ENCODE results near the gene AMOTL1.

Gene AMOTL1

GRCh38 chr11:94821439-94821838 is 53.3 kb downstream of the AMOTL1 start:
- no peaks in the 10 kb centered on the region for H3K27me3 ChIP-seq (ENCODE audit: control insufficient read depth, insufficient read depth, low read length)
- no peaks in the 10 kb centered on the region for H3K36me3 ChIP-seq (ENCODE audit: control insufficient read depth, insufficient read depth, low read length)
- no peak overlapping the region for H3K9ac ChIP-seq (ENCODE audit: low read length)
- no peaks in the 10 kb centered on the region for H3K9me3 ChIP-seq (ENCODE audit: control insufficient read depth, low read length)
- no peaks in the 10 kb centered on the region for H3K4me1 ChIP-seq (ENCODE audit: control insufficient read depth, insufficient read depth, low read length)
- no peak overlapping the region for H3K4me3 ChIP-seq (ENCODE audit: low read length)

GRCh38 chr11:94822080-94822479 is 53.9 kb downstream of the AMOTL1 start:
- Histone ChIP-seq H3K4me1 (ENCODE audit: control insufficient read depth, insufficient read depth, low read length) (no peaks in the 10 kb centered on the region), H3K36me3 (ENCODE audit: control insufficient read depth, insufficient read depth, low read length) (no peaks in the 10 kb centered on the region), H3K9me3 (ENCODE audit: control insufficient read depth, low read length) (no peaks in the 10 kb centered on the region), H3K9ac (ENCODE audit: low read length) (no peak overlapping the region), H3K4me3 (ENCODE audit: low read length) (no peak overlapping the region), H3K27me3 (ENCODE audit: control insufficient read depth, insufficient read depth, low read length) (no peaks in the 10 kb centered on the region)

GRCh38 chr11:94823102-94823732 is 55.1 kb downstream of the AMOTL1 start:
- Histone ChIP-seq H3K4me1 (ENCODE audit: control insufficient read depth, insufficient read depth, low read length) (no peaks in the 10 kb centered on the region), H3K9me3 (ENCODE audit: control insufficient read depth, low read length) (no peaks in the 10 kb centered on the region), H3K9ac (ENCODE audit: low read length) (no peak overlapping the region), H3K36me3 (ENCODE audit: control insufficient read depth, insufficient read depth, low read length) (no peaks in the 10 kb centered on the region), H3K27me3 (ENCODE audit: control insufficient read depth, insufficient read depth, low read length) (no peaks in the 10 kb centered on the region), H3K4me3 (ENCODE audit: low read length) (no peak overlapping the region)

- H3K36me3 ChIP-seq (ENCODE audit: control insufficient read depth, insufficient read depth, low read length), result no peaks in the 10 kb centered on the region
- no peaks in the 10 kb centered on the region for H3K27me3 ChIP-seq (ENCODE audit: control insufficient read depth, insufficient read depth, low read length)
- H3K9me3 ChIP-seq (ENCODE audit: control insufficient read depth, low read length), result no peaks in the 10 kb centered on the region
- no peaks in the 10 kb centered on the region for H3K4me1 ChIP-seq (ENCODE audit: control insufficient read depth, insufficient read depth, low read length)
- no peak overlapping the region for H3K9ac ChIP-seq (ENCODE audit: low read length)
- H3K4me3 ChIP-seq (ENCODE audit: low read length), result no peak overlapping the region
These were observed 56.9 kb downstream of the AMOTL1 start for GRCh38 chr11:94825031-94825430.

GRCh38 chr11:94825481-94825880 is 57.3 kb downstream of the AMOTL1 start:
- no peak overlapping the region for H3K4me3 ChIP-seq (ENCODE audit: low read length)
- no peaks in the 10 kb centered on the region for H3K9me3 ChIP-seq (ENCODE audit: control insufficient read depth, low read length)
- no peaks in the 10 kb centered on the region for H3K36me3 ChIP-seq (ENCODE audit: control insufficient read depth, insufficient read depth, low read length)
- H3K4me1 ChIP-seq (ENCODE audit: control insufficient read depth, insufficient read depth, low read length), result no peaks in the 10 kb centered on the region
- H3K9ac ChIP-seq (ENCODE audit: low read length), result no peak overlapping the region
- no peaks in the 10 kb centered on the region for H3K27me3 ChIP-seq (ENCODE audit: control insufficient read depth, insufficient read depth, low read length)

GRCh38 chr11:94826415-94826814 is 58.3 kb downstream of the AMOTL1 start:
- Histone ChIP-seq H3K9me3 (ENCODE audit: control insufficient read depth, low read length) (no peaks in the 10 kb centered on the region), H3K27me3 (ENCODE audit: control insufficient read depth, insufficient read depth, low read length) (no peaks in the 10 kb centered on the region), H3K4me3 (ENCODE audit: low read length) (no peak overlapping the region), H3K9ac (ENCODE audit: low read length) (no peak overlapping the region), H3K36me3 (ENCODE audit: control insufficient read depth, insufficient read depth, low read length) (no peaks in the 10 kb centered on the region), H3K4me1 (ENCODE audit: control insufficient read depth, insufficient read depth, low read length) (no peaks in the 10 kb centered on the region)

- Histone ChIP-seq H3K27me3 (ENCODE audit: control insufficient read depth, insufficient read depth, low read length) (no peaks in the 10 kb centered on the region), H3K9ac (ENCODE audit: low read length) (no peak overlapping the region), H3K4me1 (ENCODE audit: control insufficient read depth, insufficient read depth, low read length) (peaks cover 4% of the 10 kb centered on the region), H3K9me3 (ENCODE audit: control insufficient read depth, low read length) (no peaks in the 10 kb centered on the region), H3K36me3 (ENCODE audit: control insufficient read depth, insufficient read depth, low read length) (no peaks in the 10 kb centered on the region), H3K4me3 (ENCODE audit: low read length) (no peak overlapping the region)
These were observed 59.9 kb downstream of the AMOTL1 start for GRCh38 chr11:94828088-94828487.

- Histone ChIP-seq H3K9ac (ENCODE audit: low read length) (no peak overlapping the region), H3K4me3 (ENCODE audit: low read length) (no peak overlapping the region), H3K27me3 (ENCODE audit: control insufficient read depth, insufficient read depth, low read length) (no peaks in the 10 kb centered on the region), H3K36me3 (ENCODE audit: control insufficient read depth, insufficient read depth, low read length) (no peaks in the 10 kb centered on the region), H3K9me3 (ENCODE audit: control insufficient read depth, low read length) (no peaks in the 10 kb centered on the region), H3K4me1 (ENCODE audit: control insufficient read depth, insufficient read depth, low read length) (peaks cover 12% of the 10 kb centered on the region)
These were observed 62.8 kb downstream of the AMOTL1 start for GRCh38 chr11:94830722-94831510.

GRCh38 chr11:94831529-94831928 is 63.4 kb downstream of the AMOTL1 start:
- Histone ChIP-seq H3K4me1 (ENCODE audit: control insufficient read depth, insufficient read depth, low read length) (peaks cover 12% of the 10 kb centered on the region), H3K27me3 (ENCODE audit: control insufficient read depth, insufficient read depth, low read length) (no peaks in the 10 kb centered on the region), H3K36me3 (ENCODE audit: control insufficient read depth, insufficient read depth, low read length) (no peaks in the 10 kb centered on the region), H3K9ac (ENCODE audit: low read length) (no peak overlapping the region), H3K4me3 (ENCODE audit: low read length) (no peak overlapping the region), H3K9me3 (ENCODE audit: control insufficient read depth, low read length) (no peaks in the 10 kb centered on the region)

GRCh38 chr11:94832604-94833235 is 64.6 kb downstream of the AMOTL1 start:
- Histone ChIP-seq H3K4me1 (ENCODE audit: control insufficient read depth, insufficient read depth, low read length) (peaks cover 12% of the 10 kb centered on the region), H3K36me3 (ENCODE audit: control insufficient read depth, insufficient read depth, low read length) (no peaks in the 10 kb centered on the region)

GRCh38 chr11:94834911-94835593 is 66.9 kb downstream of the AMOTL1 start:
- Histone ChIP-seq H3K4me1 (ENCODE audit: control insufficient read depth, insufficient read depth, low read length) (peaks cover 23% of the 10 kb centered on the region), H3K36me3 (ENCODE audit: control insufficient read depth, insufficient read depth, low read length) (no peaks in the 10 kb centered on the region)

More at GRCh38 chr11:94832604-94833235, 64.6 kb downstream of the AMOTL1 start:
- no peaks in the 10 kb centered on the region for H3K27me3 ChIP-seq (ENCODE audit: control insufficient read depth, insufficient read depth, low read length)
- H3K9ac ChIP-seq (ENCODE audit: low read length), result no peak overlapping the region
- H3K4me3 ChIP-seq (ENCODE audit: low read length), result no peak overlapping the region
- H3K9me3 ChIP-seq (ENCODE audit: control insufficient read depth, low read length), result no peaks in the 10 kb centered on the region

GRCh38 chr11:94835594-94835927 is 67.4 kb downstream of the AMOTL1 start:
- no peak overlapping the region for H3K9ac ChIP-seq (ENCODE audit: low read length)
- no peaks in the 10 kb centered on the region for H3K36me3 ChIP-seq (ENCODE audit: control insufficient read depth, insufficient read depth, low read length)
- H3K9me3 ChIP-seq (ENCODE audit: control insufficient read depth, low read length), result no peaks in the 10 kb centered on the region
- H3K4me1 ChIP-seq (ENCODE audit: control insufficient read depth, insufficient read depth, low read length), result peaks cover 23% of the 10 kb centered on the region
- no peak overlapping the region for H3K4me3 ChIP-seq (ENCODE audit: low read length)
- no peaks in the 10 kb centered on the region for H3K27me3 ChIP-seq (ENCODE audit: control insufficient read depth, insufficient read depth, low read length)

More at GRCh38 chr11:94834911-94835593, 66.9 kb downstream of the AMOTL1 start:
- Histone ChIP-seq H3K4me3 (ENCODE audit: low read length) (no peak overlapping the region), H3K9me3 (ENCODE audit: control insufficient read depth, low read length) (no peaks in the 10 kb centered on the region), H3K9ac (ENCODE audit: low read length) (no peak overlapping the region), H3K27me3 (ENCODE audit: control insufficient read depth, insufficient read depth, low read length) (no peaks in the 10 kb centered on the region)
